NCI-H82 treated with DMSO at 0.1 percent for 48 hours (cell line): ENCODE data around the gene NTN4.
"Not testable (repeated sequence)": the region's sequence is repeated elsewhere in the genome, so short reads cannot be mapped to it uniquely, and the experiment has no call there.

ENCODE experiments used
- DNase-seq: peaks from one replicate; lab custom pipeline; 2025; ENCODE audit not compliant: unreplicated experiment; lab: John Stamatoyannopoulos, UW

Gene NTN4

DNA sequence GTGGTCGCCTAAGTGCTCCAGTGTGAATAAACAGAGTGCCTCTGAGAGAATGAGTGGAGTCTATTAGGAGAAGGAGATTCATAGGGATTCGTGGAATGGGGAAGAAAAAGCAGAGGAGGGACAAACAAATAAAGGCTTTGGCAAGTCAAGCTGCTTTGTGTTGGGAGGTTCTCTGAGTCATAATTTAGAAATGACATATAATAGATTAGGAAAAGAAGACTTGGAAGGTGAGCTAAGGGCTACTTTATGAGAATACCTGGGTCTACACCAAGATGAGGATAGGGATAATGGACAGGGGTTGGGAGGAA lies 6.4 kb upstream of the NTN4 start:
- no peak for DNase-seq

DNA sequence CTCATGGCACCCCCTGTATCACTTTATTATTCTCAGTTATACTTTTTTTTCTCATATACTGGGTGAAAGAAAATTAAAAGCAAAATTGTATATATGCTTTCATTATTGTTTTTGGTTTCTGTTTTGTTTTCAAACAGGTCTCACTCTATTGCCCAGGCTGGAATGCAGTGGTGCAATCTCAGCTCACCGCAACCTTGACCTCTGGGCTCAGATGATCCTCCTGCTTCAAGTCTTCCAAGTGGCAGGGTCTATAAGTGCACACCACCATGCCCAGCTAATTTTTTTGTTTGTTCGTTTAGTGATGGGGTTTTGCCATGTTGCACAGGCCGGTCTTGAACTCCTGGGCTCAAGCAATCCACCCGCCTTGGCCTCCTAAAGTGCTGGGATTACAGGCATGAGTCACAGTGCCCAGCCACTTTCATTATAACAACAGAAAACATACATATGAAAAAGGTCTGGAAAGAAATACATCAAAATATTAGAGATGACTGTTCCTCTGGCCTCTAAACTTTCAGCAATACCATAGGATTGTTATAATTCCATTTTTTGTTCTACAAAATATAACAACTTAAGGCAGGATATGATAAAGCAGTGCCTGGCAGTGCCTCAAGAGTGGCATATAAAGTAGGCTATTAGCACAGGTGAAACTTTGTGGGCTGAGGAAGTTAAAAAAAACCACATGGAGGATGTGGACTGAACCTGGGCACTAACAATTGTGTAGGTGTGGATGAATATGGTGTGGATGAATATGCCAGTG lies 5.8 kb upstream of the NTN4 start:
- DNase-seq = no peak

DNA sequence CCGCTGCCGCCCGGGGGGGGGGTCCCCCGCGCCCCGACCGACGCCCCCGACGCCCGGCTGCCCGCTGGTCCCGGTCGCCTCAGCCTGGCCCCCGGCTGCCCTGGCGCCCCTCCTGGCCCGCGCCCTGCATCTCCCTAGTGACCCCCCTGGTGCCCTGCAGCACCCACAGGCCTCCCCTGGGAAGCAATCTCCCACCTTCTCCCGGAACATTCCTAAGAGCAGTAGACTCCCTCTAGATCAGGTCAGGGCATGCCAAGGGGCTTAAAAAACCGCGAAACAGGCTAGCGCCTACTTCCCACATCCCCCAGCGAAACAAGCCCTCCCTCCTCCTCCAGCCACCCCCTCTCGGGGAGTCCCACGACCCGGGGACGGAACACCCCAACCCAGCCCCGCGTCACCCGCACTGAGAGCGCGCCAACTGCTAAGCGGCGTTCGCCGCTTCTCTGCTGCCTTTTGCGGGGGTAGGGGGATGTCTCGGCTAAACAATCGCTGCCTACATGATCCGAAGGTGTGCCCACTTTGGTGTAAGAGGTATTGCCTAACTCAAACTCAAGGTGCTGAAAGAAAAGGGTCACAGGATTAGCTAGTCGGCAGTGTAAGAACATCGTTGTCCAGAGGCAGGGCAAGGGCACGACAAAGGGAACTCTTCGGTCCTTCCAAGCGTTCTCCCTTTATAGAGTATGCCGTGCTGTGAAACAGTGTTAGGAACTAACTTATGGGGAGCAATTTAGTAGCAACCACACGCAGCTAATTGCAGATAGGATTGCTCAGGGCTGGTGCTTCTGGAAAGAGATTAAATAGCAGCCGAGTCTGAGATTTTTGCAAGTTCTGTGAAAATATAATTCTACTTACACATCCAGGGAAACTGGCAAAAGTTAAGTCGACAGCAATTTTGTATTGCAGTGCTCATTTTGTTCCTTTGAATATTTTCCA lies 619 bp upstream of the NTN4 start:
- peak; percentile 39 for DNase-seq

- DNase-seq = no peak
Observed at GRCh38 chr12:95789126-95790032, 1.2 kb downstream of the NTN4 start.

GRCh38 chr12:95788637-95789036 lies 1.9 kb downstream of the NTN4 start:
- DNase-seq = no peak

GRCh38 chr12:95787274-95787818 lies 3.2 kb downstream of the NTN4 start:
- DNase-seq = no peak

GRCh38 chr12:95784915-95785314 lies 5.6 kb downstream of the NTN4 start:
- DNase-seq = no peak

DNA sequence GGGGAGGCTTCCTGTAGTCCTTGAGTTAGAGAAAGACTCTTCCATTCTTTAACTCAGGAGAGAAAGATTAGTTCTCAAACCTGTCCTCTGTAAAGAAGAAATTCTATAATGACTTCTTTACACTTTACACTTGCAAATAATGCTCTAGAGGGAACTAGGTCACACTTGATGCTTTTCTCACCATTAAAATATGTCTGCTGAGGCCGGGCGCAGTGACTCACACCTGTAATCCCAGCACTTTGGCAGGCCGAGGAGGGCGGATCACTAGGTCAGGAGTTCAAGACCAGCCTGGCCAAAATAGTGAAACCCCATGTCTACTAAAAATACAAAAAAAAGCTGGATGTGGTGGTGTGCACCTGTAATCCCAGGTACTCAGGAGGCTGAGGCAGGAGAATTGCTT lies 6.3 kb downstream of the NTN4 start:
- DNase-seq = no peak

- not testable (repeated sequence) for DNase-seq
Observed at GRCh38 chr12:95775466-95775865, 15.1 kb downstream of the NTN4 start.

DNA sequence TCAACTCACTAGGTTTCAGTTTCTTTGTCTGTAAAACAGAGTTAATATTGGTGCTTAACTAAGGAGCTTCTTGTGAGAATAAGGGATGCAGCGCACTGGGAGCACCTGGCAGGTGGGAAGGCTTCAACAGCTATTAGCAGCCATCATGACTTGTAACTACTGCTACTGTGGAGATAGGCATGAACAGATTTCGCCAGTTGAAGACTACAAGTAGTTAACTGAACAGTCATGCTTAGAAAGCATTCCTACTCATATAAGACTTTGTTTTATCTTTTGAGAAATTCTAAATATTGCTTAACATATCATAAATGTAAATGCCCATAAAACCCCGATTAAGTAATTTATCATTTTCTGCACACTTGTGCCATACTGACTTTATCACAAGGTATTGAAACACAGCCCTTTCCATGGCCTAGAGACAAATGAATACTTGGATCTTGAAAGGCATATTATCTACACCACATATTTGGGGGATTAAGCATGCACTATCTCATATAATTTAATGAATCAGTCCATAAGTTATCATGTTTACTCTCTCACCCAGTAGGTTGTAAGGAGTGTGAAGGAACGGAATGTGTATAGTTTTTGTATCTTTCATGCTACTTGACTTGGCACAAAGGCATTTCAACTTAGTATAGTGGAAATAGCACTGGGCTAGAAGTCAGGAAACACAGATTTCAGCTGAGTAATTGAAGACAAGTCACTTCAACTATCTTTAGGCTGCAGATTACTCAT lies 16.1 kb downstream of the NTN4 start:
- no peak for DNase-seq

- no peak for DNase-seq
Observed at GRCh38 chr12:95773320-95773719, 17.2 kb downstream of the NTN4 start.

DNA sequence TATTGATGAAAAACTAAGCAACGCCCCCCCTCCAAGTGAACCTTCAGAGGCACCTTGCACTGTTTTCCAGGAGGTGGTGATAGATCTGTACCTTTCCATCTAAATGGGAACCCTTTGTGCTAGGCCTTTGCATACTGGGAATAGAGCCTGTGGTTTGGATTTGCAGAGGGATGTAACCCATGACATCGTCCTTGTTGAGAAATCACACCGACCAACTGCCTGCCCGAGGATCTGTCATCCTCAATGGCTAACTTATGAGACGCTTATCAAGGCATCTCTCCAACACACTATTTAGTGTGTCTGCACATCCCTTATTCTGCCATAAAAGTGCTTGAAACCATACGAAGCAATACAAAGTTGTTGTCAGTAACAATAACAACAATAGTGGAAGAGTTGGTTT lies 22.9 kb downstream of the NTN4 start:
- DNase-seq = no peak

DNA sequence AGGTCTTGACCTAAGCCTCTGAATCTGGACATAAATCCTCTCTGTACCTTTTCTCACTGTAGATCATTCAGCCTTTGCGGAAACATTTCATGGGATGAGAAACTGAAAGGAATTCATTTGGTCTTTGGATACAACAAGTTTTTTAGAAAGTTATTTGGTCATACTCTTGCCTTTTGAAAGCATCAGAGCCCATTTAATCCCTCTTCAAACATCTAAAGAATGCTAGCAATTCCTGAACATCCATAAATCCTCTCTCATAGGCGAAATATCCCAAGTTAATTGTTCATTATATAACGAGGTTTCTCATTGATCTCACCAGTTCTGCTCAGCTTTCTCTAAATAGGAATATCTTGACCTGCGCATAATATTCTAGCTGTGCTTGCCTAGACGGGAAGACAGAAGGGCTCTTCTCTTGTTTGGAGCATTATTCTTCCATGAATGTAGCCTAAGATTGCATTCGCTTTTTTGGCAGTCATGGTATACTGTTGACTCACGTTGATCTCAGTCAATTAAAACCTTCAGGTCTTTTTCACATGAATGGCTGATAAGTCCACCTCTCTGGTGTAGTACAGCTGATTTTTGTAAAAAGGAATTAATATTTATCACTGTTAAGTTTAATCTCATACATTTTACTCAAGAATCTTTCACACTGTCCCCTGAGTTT lies 24.1 kb downstream of the NTN4 start:
- no peak for DNase-seq

GRCh38 chr12:95764848-95765247 lies 25.7 kb downstream of the NTN4 start:
- no peak for DNase-seq

GRCh38 chr12:95763809-95764253 lies 26.7 kb downstream of the NTN4 start:
- no peak for DNase-seq

GRCh38 chr12:95762123-95762785 lies 28.3 kb downstream of the NTN4 start:
- DNase-seq = no peak

DNA sequence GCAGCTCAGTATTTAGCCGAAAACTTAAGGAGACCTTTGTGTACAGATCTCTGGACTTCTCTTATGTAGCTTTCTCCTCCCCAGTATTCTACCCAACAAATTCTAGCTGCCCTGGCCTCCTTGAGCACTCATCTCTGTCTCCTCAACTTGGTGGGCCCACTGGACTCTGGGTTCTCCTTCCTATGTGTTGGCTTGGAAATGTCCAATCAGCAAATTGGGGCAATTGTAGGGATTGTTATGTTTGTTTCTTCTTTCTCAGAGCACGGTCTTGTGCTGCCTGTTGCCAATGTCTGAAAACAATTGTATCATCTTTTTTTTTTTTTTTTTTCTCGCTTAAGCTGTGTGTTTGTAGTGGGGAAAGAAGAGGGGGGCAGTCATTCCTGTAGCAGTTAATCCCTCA lies 30.2 kb downstream of the NTN4 start:
- no peak for DNase-seq

DNA sequence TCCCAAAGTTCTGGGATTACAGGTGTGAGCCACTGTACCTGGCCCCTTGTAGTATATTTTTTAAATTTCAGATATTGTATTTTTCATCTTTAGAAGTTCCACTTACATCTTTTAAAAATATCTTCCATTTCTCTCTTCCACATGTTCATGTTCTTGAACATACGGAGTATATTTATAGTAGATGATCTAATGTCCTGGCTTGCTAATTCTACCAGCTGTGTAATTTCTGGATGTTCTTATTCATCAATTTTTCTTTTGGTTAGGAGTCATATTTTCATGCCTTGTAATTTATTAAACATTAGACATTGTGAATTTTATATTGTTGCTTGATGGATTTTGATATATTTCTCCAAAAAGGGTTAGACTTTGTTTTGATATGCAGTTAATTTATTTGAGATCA lies 30.8 kb downstream of the NTN4 start:
- DNase-seq = no peak

- no peak for DNase-seq
Observed at GRCh38 chr12:95759039-95759438, 31.5 kb downstream of the NTN4 start.
